GM12864 (cell line): Measurements from ENCODE around the gene EFCAB11.

ENCODE experiments used
- DNase-seq: peaks from one replicate; pipeline ENCODE4 v3.0.0-alpha.2; 2011; ENCODE audit warnings: low read depth
- H3K4me3 ChIP-seq: 2 replicates; pipeline ENCODE4 v1.5.1; 2011; ENCODE audit warnings: mild to moderate bottlenecking, low read depth, low read length, control low read depth
- TF ChIP-seq, protein P1 (sequence below): IDR thresholded peaks from 2 replicates; pipeline ENCODE4 v1.5.1; 2011; ENCODE audit warnings: low read depth, mild to moderate bottlenecking, moderate library complexity, low read length, control low read depth, inconsistent platforms; ENCODE audit errors: missing control alignments

The EFCAB11 gene

DNA sequence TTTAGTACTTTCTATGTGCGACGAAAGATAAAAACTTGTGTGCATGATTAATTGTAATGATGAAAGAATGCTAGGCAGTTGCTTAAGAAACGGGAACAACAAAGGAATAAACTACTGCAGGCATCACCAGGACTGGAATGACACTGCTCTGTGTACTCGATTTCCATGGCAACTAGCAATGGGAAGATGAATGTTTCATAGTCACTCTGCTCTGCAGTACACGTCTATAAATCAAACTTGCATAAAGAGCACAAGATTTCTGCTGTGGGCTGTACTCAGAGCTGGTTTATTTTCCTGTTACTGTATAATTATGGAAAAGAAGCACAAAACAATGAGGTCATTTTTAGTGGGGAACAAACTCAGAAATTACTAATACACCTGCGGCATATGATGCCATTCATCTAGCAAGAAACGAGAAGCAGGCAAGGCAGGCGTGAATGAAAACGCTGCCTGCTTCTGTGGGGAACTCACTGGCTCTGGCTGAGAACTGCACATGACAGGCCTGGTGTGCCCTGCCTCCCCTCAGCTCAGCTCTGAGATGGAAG, 41.8 kb downstream of the EFCAB11 start:
- DNase-seq, result no peak
- TF ChIP-seq, protein P1, sequence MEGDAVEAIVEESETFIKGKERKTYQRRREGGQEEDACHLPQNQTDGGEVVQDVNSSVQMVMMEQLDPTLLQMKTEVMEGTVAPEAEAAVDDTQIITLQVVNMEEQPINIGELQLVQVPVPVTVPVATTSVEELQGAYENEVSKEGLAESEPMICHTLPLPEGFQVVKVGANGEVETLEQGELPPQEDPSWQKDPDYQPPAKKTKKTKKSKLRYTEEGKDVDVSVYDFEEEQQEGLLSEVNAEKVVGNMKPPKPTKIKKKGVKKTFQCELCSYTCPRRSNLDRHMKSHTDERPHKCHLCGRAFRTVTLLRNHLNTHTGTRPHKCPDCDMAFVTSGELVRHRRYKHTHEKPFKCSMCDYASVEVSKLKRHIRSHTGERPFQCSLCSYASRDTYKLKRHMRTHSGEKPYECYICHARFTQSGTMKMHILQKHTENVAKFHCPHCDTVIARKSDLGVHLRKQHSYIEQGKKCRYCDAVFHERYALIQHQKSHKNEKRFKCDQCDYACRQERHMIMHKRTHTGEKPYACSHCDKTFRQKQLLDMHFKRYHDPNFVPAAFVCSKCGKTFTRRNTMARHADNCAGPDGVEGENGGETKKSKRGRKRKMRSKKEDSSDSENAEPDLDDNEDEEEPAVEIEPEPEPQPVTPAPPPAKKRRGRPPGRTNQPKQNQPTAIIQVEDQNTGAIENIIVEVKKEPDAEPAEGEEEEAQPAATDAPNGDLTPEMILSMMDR, result no peak
- H3K4me3 ChIP-seq, result no peak overlapping the region

DNA sequence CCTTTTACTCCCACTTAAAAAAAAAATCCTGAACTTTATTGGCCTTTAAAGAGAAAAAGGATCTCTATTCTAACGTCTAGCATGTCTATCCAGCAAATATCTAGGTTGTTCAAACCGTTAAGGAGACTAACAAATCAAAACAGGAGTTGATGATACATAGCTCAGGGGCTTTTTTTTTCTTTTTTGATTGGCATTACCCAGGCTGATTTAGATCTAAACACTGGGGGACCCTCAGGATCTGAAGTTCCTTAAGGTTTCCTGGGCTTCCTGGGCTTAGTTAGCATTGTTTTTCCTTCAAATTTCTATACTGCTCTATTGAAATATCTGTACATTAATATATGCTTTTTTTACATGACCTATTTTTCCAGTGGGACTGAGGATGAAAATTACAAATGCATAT, 42.3 kb downstream of the EFCAB11 start:
- DNase-seq, result no peak
- no peak overlapping the region for H3K4me3 ChIP-seq
- TF ChIP-seq, protein P1, result no peak

DNA sequence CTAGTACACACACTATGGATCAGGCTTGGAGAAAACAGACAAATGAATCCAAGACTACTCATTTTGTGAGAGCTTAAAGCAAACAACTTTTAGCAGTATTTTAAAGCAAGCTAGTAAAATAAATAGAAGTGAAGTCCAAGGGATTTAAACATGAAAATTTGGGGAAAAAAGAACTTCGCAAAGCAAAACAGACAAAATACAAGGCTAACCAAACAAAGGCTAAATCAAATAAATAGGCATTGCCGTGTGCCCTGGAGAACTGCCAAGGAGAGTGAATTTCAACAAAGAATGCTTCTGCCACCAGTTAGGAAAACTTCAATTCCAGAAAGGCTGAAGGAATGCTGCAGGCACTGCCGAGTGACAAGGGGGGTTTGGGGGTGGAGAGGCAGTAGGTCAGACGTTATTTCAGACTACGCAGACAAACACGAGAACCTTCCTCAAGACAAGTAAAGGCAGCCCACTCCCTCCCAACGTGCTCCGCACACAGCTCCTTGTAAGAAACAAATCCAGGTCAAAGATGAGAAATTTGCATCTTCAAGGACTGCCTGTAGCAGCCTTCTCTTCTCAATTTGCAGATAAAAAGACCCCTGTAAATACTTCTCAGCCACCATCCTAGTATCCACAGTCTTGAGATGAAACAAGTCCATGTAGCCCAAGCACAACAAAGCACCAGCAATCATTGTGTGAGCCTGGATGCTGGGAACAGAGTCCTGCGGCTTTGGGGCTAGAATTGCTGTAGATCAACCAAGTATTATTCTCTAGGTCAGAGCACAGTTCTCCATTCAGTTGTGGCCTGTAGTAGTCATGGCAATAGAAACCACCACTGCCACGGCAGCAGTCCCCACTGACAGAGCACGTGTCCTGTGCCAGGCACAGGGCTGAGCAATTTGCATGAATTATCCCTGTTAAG, 43.3 kb downstream of the EFCAB11 start:
- TF ChIP-seq, protein P1, result no peak
- no peak for DNase-seq
- no peak overlapping the region for H3K4me3 ChIP-seq

DNA sequence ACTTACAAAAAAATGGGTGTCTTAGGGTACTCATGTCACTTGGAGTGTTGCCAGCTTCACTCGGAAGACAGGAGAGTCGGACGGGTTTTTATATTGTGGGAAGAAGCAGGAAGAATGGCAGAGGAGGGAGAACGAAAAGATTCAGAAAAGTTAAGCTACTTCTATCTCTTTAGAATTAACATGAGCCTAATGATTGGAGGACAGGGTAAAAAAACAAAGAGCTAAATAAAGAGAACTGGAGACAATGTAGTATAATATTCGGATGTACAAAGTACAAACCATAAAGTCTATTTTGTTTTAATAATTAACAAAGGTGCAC, 43.9 kb downstream of the EFCAB11 start:
- DNase-seq, result no peak
- TF ChIP-seq, protein P1, result no peak
- no peak overlapping the region for H3K4me3 ChIP-seq

DNA sequence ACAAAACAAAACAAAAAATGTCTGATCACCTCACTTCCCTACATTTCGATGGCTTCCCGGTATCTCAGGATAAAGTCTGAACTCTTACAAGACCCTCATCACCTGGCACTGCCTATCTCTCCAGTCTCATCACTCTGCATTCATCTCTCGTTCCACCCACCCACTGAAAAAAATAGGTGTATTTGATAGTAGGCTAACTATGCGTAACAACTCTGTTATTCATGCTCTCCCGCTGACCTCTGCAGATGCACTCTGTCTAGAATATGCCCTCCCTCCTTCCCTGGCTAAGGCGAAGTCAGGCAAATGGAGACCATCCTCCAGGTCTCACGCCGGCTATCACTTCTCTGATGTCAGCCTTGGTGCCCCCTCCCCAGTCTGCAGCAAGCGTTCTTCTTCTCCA, 44.9 kb downstream of the EFCAB11 start:
- no peak for DNase-seq
- TF ChIP-seq, protein P1, result no peak
- no peak overlapping the region for H3K4me3 ChIP-seq

DNA sequence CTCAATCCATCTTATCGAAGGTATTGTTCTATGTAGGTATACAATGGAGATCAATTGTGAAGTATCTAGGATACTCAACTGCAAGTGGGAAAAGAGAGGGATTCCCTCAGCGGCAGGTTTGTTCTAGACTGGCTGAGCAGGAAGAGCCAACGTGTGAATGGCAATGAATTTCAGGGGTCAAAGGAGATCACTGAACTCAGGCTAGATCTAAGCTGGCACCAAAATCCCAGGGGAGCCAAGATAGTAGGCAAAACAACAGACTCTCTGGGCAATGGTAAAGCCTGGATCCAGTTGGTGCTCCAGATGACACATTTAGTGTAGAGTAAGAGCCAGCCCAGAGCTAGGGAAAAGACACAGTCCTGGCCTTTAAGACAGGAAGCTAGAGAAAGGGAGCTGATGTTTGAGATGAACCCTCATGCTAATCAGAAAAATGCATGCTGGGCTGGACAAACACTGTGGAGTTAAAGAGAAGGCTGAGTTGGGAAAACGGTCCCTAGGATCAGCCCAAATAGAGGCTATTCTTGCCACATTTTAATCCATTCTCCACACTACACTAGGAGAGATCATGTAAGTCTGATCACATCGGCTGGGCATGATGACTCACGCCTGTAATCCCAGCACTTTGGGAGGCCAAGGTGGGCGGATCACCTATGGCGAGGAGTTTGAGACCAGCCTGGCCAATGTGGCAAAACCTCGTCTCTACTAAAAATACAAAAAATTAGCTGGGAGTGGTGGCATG, 45.6 kb downstream of the EFCAB11 start:
- no peak for DNase-seq
- TF ChIP-seq, protein P1, result no peak
- H3K4me3 ChIP-seq, result no peak overlapping the region
